ENCODE measurements around the gene ROBO3.

The ROBO3 gene

DNA sequence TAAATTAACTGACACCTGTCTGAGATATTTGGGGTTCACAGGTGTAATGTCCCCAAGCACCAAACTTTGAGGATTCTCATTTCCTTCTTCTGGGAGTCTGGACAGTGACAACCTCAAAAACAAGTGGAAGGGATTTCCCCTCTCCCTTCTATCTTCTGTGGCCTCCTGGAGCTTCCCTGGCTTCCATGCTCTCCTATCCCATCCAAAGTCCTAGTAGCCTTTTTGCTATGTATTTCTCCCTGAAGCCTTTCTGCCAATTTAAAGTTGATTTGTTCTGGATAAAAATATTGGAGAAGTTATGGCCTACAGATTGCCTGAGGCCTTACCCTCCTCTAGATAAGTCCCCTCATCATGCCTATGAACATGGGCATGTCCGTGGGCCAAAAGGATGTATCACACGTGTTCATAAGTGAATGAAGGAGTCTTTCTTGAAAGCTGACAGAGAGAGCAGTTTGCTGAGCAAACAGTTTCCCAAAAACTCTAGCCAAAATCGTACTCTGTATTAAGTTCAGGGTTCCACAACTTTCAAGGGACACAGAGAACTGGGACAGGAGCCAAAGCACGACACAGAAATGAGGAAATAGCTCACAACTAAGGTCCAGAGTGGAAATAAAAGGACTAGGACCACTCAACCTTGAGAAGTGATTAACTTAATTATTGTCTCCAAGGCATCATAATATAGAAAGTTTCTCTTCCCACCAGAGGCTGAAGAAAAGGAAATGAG is 63.9 kb downstream of the ROBO3 start:
- no peak for DNase-seq

- no peak for DNase-seq
Observed at GRCh38 chr11:124930799-124931198, 65.6 kb downstream of the ROBO3 start.
